K562 (cell line): ENCODE measurements around the gene CLIC1. TPM values are rescaled to one million over a fixed set of nuclear protein-coding genes. Genes with fewer than 3 reads are reported as not detected.
A peak's percentile ranks its signal among the peaks of the same experiment; 100 is the strongest.

ENCODE experiments used
- EWSR1 ChIP-seq: fragments of 450-650 bp; IDR thresholded peaks from 2 replicates; pipeline ENCODE4 v1.6.1; 2018; ENCODE audit warnings: borderline replicate concordance, mild to moderate bottlenecking, low read depth, moderate library complexity; ENCODE audit not compliant: partially characterized antibody
- NELFE ChIP-seq: IDR thresholded peaks from 2 replicates; pipeline ENCODE4 v1.6.1; 2011; ENCODE audit warnings: mild to moderate bottlenecking; ENCODE audit not compliant: insufficient read depth, insufficient read length
- PCBP1 ChIP-seq: fragments of 200-400 bp; formaldehyde crosslinking; IDR thresholded peaks from 2 replicates; pipeline ENCODE4 v1.6.1; 2018; ENCODE audit warnings: mild to moderate bottlenecking, low read depth, low read length; ENCODE audit not compliant: poor library complexity, severe bottlenecking
- PTBP1 ChIP-seq: fragments of 200-400 bp; formaldehyde crosslinking; IDR thresholded peaks from 2 replicates; pipeline ENCODE4 v1.6.1; 2017; ENCODE audit warnings: low read depth, low read length
- REST ChIP-seq, 2 experiments: fragments of 450-650 bp; formaldehyde crosslinking in 1 of 2; IDR thresholded peaks; 2 replicates each; pipeline versions ENCODE4 v1.4.0 to v1.6.1; 2014 to 2020; ENCODE audit warnings: mild to moderate bottlenecking in 2 of 2, borderline replicate concordance in 1 of 2, low read depth in 1 of 2
- SPI1 ChIP-seq: IDR thresholded peaks from 2 replicates; pipeline ENCODE4 v1.6.1; 2011; ENCODE audit warnings: low read depth, low read length, control low read depth, borderline replicate concordance
- SRSF9 ChIP-seq: fragments of 200-400 bp; formaldehyde crosslinking; IDR thresholded peaks from 2 replicates; pipeline ENCODE4 v1.6.1; 2017; ENCODE audit warnings: low read depth, low read length, borderline replicate concordance
- TGIF2 ChIP-seq: sonication (generic); formaldehyde crosslinking; IDR thresholded peaks from 2 replicates; pipeline ENCODE4 v1.8.1; 2022; ENCODE audit warnings: mild to moderate bottlenecking, missing genetic modification reagents, moderate library complexity
- ZNF239 ChIP-seq: fragments of 250-450 bp; sonication (Bioruptor Pico); IDR thresholded peaks from 2 replicates; pipeline ENCODE4 v1.4.0; 2020; ENCODE audit warnings: mild to moderate bottlenecking
- ZNF561 ChIP-seq: fragments of 450-650 bp; formaldehyde crosslinking; conservative IDR thresholded peaks from 2 replicates; pipeline ENCODE4 v1.4.0; 2020; ENCODE audit warnings: mild to moderate bottlenecking, moderate library complexity
- polyA plus RNA-seq, 8 experiments: library from polyadenylated mRNA; depleted of rRNA in 4 of 8; stranded (reverse) in 5 of 8; unstranded in 3 of 8; fragments of >200 nt; fragmentation: Nextera tagmentation in 2 of 8; fragmentation: Illumina TruSeq in 1 of 8; extraction: Ambion mirVana in 2 of 8; extraction: Trizol in 1 of 8; gene quantifications; 2 replicates each; pipeline versions ENCODE4 v1.2.1 to v1.2.3, GENCODE V29; 2011 to 2014; ENCODE audit warnings: inconsistent platforms in 1 of 8, missing spikeins in 1 of 8
- total RNA-seq, 7 experiments: library from RNA; depleted of rRNA in 6 of 7; stranded (reverse); fragments of >200 nt in 6 of 7; fragmentation: Illumina TruSeq in 2 of 7; extraction: Trizol in 2 of 7; gene quantifications; 2 replicates each; pipeline versions ENCODE4 v1.2.1 to v1.2.3, GENCODE V29; 2011 to 2021; ENCODE audit warnings: low replicate concordance in 1 of 7
- TF ChIP-seq, protein P1 (sequence below): fragments of 450-650 bp; formaldehyde crosslinking; IDR thresholded peaks from 2 replicates; pipeline ENCODE4 v1.4.0; 2022; ENCODE audit warnings: mild to moderate bottlenecking, moderate library complexity
- TF ChIP-seq, protein P2 (sequence below): sonication (generic); formaldehyde crosslinking; IDR thresholded peaks from 2 replicates; pipeline ENCODE4 v1.8.1; 2023; ENCODE audit warnings: mild to moderate bottlenecking, missing genetic modification reagents

Gene CLIC1
- total and polyA plus RNA-seq, 9 of the 15 experiments (the other 6 are each of a cell fraction or from before 2014, with no cell fraction given), result 1,267 to 2,419 (median 1,808) TPM

- TF ChIP-seq REST (IDR thresholded peaks at IDR 0.05; ENCODE audit: borderline replicate concordance) (no peak), REST (CRISPR knock-in tag; IDR thresholded peaks at IDR 0.05; ENCODE audit: low read depth) (no peak), EWSR1 (no peak), SRSF9 (no peak), TGIF2 (CRISPR knock-in tag) (no peak), SPI1 (no peak), NELFE (no peak), ZNF561 (CRISPR knock-in tag) (no peak; the same call in 1 of the 2 replicates), PTBP1 (no peak), PCBP1 (no peak), ZNF239 (CRISPR knock-in tag) (no peak; the same call in 1 of the 2 replicates)
- TF ChIP-seq, protein P1, sequence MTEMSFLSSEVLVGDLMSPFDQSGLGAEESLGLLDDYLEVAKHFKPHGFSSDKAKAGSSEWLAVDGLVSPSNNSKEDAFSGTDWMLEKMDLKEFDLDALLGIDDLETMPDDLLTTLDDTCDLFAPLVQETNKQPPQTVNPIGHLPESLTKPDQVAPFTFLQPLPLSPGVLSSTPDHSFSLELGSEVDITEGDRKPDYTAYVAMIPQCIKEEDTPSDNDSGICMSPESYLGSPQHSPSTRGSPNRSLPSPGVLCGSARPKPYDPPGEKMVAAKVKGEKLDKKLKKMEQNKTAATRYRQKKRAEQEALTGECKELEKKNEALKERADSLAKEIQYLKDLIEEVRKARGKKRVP (CRISPR knock-in tag), result peak; percentile 45; the same call in 1 of the 2 replicates
- TF ChIP-seq, protein P2, sequence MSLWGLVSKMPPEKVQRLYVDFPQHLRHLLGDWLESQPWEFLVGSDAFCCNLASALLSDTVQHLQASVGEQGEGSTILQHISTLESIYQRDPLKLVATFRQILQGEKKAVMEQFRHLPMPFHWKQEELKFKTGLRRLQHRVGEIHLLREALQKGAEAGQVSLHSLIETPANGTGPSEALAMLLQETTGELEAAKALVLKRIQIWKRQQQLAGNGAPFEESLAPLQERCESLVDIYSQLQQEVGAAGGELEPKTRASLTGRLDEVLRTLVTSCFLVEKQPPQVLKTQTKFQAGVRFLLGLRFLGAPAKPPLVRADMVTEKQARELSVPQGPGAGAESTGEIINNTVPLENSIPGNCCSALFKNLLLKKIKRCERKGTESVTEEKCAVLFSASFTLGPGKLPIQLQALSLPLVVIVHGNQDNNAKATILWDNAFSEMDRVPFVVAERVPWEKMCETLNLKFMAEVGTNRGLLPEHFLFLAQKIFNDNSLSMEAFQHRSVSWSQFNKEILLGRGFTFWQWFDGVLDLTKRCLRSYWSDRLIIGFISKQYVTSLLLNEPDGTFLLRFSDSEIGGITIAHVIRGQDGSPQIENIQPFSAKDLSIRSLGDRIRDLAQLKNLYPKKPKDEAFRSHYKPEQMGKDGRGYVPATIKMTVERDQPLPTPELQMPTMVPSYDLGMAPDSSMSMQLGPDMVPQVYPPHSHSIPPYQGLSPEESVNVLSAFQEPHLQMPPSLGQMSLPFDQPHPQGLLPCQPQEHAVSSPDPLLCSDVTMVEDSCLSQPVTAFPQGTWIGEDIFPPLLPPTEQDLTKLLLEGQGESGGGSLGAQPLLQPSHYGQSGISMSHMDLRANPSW (CRISPR knock-in tag), result no peak
Observed at GRCh38 chr6:31737315-31737990, 1.1 kb upstream of the CLIC1 start (continued).
